Measurements from ENCODE around the gene B4GALNT4.

B4GALNT4 gene

GRCh38 chr11:371716-372590, 2.7 kb downstream of the B4GALNT4 start:
- Histone ChIP-seq H3K4me1 (ENCODE audit: insufficient read depth, low read length) (no peaks in the 10 kb centered on the region), H3K36me3 (ENCODE audit: insufficient read depth, low read length) (peaks cover 28% of the 10 kb centered on the region), H3K27me3 (ENCODE audit: insufficient read depth, low read length) (no peaks in the 10 kb centered on the region), H3K9ac (ENCODE audit: low read depth, low read length) (no peak overlapping the region), H3K27ac (ENCODE audit: low read depth, low read length) (no peak overlapping the region), H3K9me3 (ENCODE audit: insufficient read depth, low read depth, low read length) (no peaks in the 10 kb centered on the region), H3K4me3 (ENCODE audit: low read length) (no peak overlapping the region)
- WGBS = 94% methylated on average over 19 of the region's 19 CpGs

GRCh38 chr11:372809-373715, 3.8 kb downstream of the B4GALNT4 start:
- 96% methylated on average over 41 of the region's 41 CpGs for WGBS
- Histone ChIP-seq H3K4me1 (ENCODE audit: insufficient read depth, low read length) (no peaks in the 10 kb centered on the region), H3K27me3 (ENCODE audit: insufficient read depth, low read length) (no peaks in the 10 kb centered on the region), H3K9ac (ENCODE audit: low read depth, low read length) (no peak overlapping the region), H3K9me3 (ENCODE audit: insufficient read depth, low read depth, low read length) (no peaks in the 10 kb centered on the region), H3K36me3 (ENCODE audit: insufficient read depth, low read length) (peaks cover 33% of the 10 kb centered on the region), H3K4me3 (ENCODE audit: low read length) (no peak overlapping the region), H3K27ac (ENCODE audit: low read depth, low read length) (no peak overlapping the region)

GRCh38 chr11:373716-374551, 4.6 kb downstream of the B4GALNT4 start:
- Histone ChIP-seq H3K9ac (ENCODE audit: low read depth, low read length) (no peak overlapping the region), H3K9me3 (ENCODE audit: insufficient read depth, low read depth, low read length) (no peaks in the 10 kb centered on the region), H3K4me3 (ENCODE audit: low read length) (no peak overlapping the region), H3K4me1 (ENCODE audit: insufficient read depth, low read length) (no peaks in the 10 kb centered on the region), H3K36me3 (ENCODE audit: insufficient read depth, low read length) (peaks cover 33% of the 10 kb centered on the region), H3K27ac (ENCODE audit: low read depth, low read length) (no peak overlapping the region), H3K27me3 (ENCODE audit: insufficient read depth, low read length) (no peaks in the 10 kb centered on the region)
- WGBS = 94% methylated on average over 23 of the region's 23 CpGs

GRCh38 chr11:375065-376025, 6.0 kb downstream of the B4GALNT4 start:
- Histone ChIP-seq H3K9me3 (ENCODE audit: insufficient read depth, low read depth, low read length) (no peaks in the 10 kb centered on the region), H3K36me3 (ENCODE audit: insufficient read depth, low read length) (peaks cover 41% of the 10 kb centered on the region), H3K4me1 (ENCODE audit: insufficient read depth, low read length) (no peaks in the 10 kb centered on the region), H3K27me3 (ENCODE audit: insufficient read depth, low read length) (no peaks in the 10 kb centered on the region), H3K4me3 (ENCODE audit: low read length) (no peak overlapping the region), H3K27ac (ENCODE audit: low read depth, low read length) (no peak overlapping the region), H3K9ac (ENCODE audit: low read depth, low read length) (no peak overlapping the region)
- WGBS = 93% methylated on average over 41 of the region's 41 CpGs

- Histone ChIP-seq H3K9me3 (ENCODE audit: insufficient read depth, low read depth, low read length) (no peaks in the 10 kb centered on the region), H3K9ac (ENCODE audit: low read depth, low read length) (no peak overlapping the region), H3K4me1 (ENCODE audit: insufficient read depth, low read length) (no peaks in the 10 kb centered on the region), H3K4me3 (ENCODE audit: low read length) (no peak overlapping the region), H3K27me3 (ENCODE audit: insufficient read depth, low read length) (no peaks in the 10 kb centered on the region), H3K36me3 (ENCODE audit: insufficient read depth, low read length) (peaks cover 48% of the 10 kb centered on the region), H3K27ac (ENCODE audit: low read depth, low read length) (no peak overlapping the region)
- 96% methylated on average over 70 of the region's 70 CpGs for WGBS
Measured at GRCh38 chr11:376531-377173, 7.4 kb downstream of the B4GALNT4 start.

GRCh38 chr11:377174-377865, 8.0 kb downstream of the B4GALNT4 start:
- H3K4me3 ChIP-seq (ENCODE audit: low read length) = no peak overlapping the region
- no peaks in the 10 kb centered on the region for H3K4me1 ChIP-seq (ENCODE audit: insufficient read depth, low read length)
- WGBS = 96% methylated on average over 44 of the region's 44 CpGs
- H3K27me3 ChIP-seq (ENCODE audit: insufficient read depth, low read length) = no peaks in the 10 kb centered on the region
- H3K36me3 ChIP-seq (ENCODE audit: insufficient read depth, low read length) = peaks cover 44% of the 10 kb centered on the region
- H3K9ac ChIP-seq (ENCODE audit: low read depth, low read length) = no peak overlapping the region
- no peak overlapping the region for H3K27ac ChIP-seq (ENCODE audit: low read depth, low read length)
- H3K9me3 ChIP-seq (ENCODE audit: insufficient read depth, low read depth, low read length) = no peaks in the 10 kb centered on the region

GRCh38 chr11:377883-378500, 8.7 kb downstream of the B4GALNT4 start:
- Histone ChIP-seq H3K27me3 (ENCODE audit: insufficient read depth, low read length) (no peaks in the 10 kb centered on the region), H3K27ac (ENCODE audit: low read depth, low read length) (no peak overlapping the region), H3K4me3 (ENCODE audit: low read length) (no peak overlapping the region), H3K9me3 (ENCODE audit: insufficient read depth, low read depth, low read length) (no peaks in the 10 kb centered on the region), H3K4me1 (ENCODE audit: insufficient read depth, low read length) (no peaks in the 10 kb centered on the region), H3K36me3 (ENCODE audit: insufficient read depth, low read length) (peaks cover 41% of the 10 kb centered on the region), H3K9ac (ENCODE audit: low read depth, low read length) (no peak overlapping the region)
- 90% methylated on average over 11 of the region's 11 CpGs for WGBS

- no peak overlapping the region for H3K9ac ChIP-seq (ENCODE audit: low read depth, low read length)
- H3K27me3 ChIP-seq (ENCODE audit: insufficient read depth, low read length) = no peaks in the 10 kb centered on the region
- peaks cover 27% of the 10 kb centered on the region for H3K36me3 ChIP-seq (ENCODE audit: insufficient read depth, low read length)
- H3K4me3 ChIP-seq (ENCODE audit: low read length) = no peak overlapping the region
- WGBS = 97% methylated on average over 87 of the region's 87 CpGs
- no peaks in the 10 kb centered on the region for H3K9me3 ChIP-seq (ENCODE audit: insufficient read depth, low read depth, low read length)
- no peak overlapping the region for H3K27ac ChIP-seq (ENCODE audit: low read depth, low read length)
- H3K4me1 ChIP-seq (ENCODE audit: insufficient read depth, low read length) = no peaks in the 10 kb centered on the region
Measured at GRCh38 chr11:379205-380094, 10.2 kb downstream of the B4GALNT4 start.
